Measurements from ENCODE around the gene FSIP1.

The FSIP1 gene

GRCh38 chr15:39778021-39778420, 4.6 kb downstream of the FSIP1 start:
- Histone ChIP-seq H3K4me1 (ENCODE audit: control insufficient read depth in 1 of 2, insufficient read depth in 2 of 2, low read length in 2 of 2) (no peaks in the 10 kb centered on the region), H4K12ac (ENCODE audit: low read depth, low read length) (no peak overlapping the region), H3K4ac (ENCODE audit: low read depth, low read length) (no peak overlapping the region), H2BK5ac (ENCODE audit: low read depth, low read length, poor library complexity) (no peak overlapping the region), H3K14ac (ENCODE audit: low read length) (no peak overlapping the region), H3K4me2 (ENCODE audit: low read length) (no peak overlapping the region), H3K18ac (ENCODE audit: low read length) (no peak overlapping the region), H3K27me3 (ENCODE audit: insufficient read depth, low read length) (no peaks in the 10 kb centered on the region), H3K9ac (ENCODE audit: low read length) (peak overlapping the region; percentile 65), H2AFZ (ENCODE audit: insufficient read depth, low read length, poor library complexity) (no peak overlapping the region), H3K79me1 (ENCODE audit: low read length) (peaks cover 2% of the 10 kb centered on the region), H2BK120ac (ENCODE audit: insufficient read depth, low read length, poor library complexity) (no peak overlapping the region), H3K23ac (ENCODE audit: low read length) (no peak overlapping the region), H3K36me3 (ENCODE audit: control insufficient read depth in 1 of 2, insufficient read depth in 2 of 2, low read length in 2 of 2) (no peaks in the 10 kb centered on the region), H4K8ac (ENCODE audit: low read depth, low read length) (no peak overlapping the region), H3K79me2 (ENCODE audit: control insufficient read depth, insufficient read depth, low read length, poor library complexity) (no peaks in the 10 kb centered on the region), H3K27ac (ENCODE audit: low read depth, low read length) (no peak overlapping the region), H2BK12ac (ENCODE audit: low read length) (no peak overlapping the region), H3K9me3 (ENCODE audit: insufficient read depth, low read depth, low read length) (peaks cover 2% of the 10 kb centered on the region), H3K4me3 (ENCODE audit: low read depth, low read length) (no peak overlapping the region), H4K91ac (ENCODE audit: low read depth, low read length) (no peak overlapping the region), H2AK5ac (ENCODE audit: low read length) (no peak overlapping the region)
- WGBS (ENCODE audit: extremely low coverage, insufficient coverage, insufficient read length), result no CpG with 5 or more reads among the region's 3 CpGs
- no peak for DNase-seq

DNA sequence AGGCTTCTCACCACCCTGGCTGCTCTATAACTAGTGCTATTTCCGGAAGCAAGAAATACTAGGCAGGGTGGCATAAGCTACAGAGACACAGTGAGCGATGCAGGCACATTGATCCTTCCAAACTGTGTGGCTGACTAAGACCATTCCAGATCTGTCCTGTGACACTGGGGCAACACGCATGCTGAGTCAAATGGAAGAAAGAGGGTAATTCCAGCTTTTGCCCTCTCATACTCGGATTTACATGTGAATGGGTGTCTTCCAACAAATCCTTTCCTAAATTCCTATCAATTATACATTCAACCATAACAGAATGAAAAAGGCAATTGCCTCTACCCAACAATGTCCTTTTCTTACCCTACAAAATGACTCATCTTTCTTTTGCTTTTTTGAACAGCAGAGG, 5.1 kb downstream of the FSIP1 start:
- no peak overlapping the region for H2AFZ ChIP-seq (ENCODE audit: insufficient read depth, low read length, poor library complexity)
- H2BK120ac ChIP-seq (ENCODE audit: insufficient read depth, low read length, poor library complexity), result no peak overlapping the region
- H4K12ac ChIP-seq (ENCODE audit: low read depth, low read length), result no peak overlapping the region
- no peaks in the 10 kb centered on the region for H3K79me2 ChIP-seq (ENCODE audit: control insufficient read depth, insufficient read depth, low read length, poor library complexity)
- H3K36me3 ChIP-seq (ENCODE audit: control insufficient read depth in 1 of 2, insufficient read depth in 2 of 2, low read length in 2 of 2), result no peaks in the 10 kb centered on the region
- H3K27ac ChIP-seq (ENCODE audit: low read depth, low read length), result no peak overlapping the region
- no peak overlapping the region for H3K4me2 ChIP-seq (ENCODE audit: low read length)
- H3K23ac ChIP-seq (ENCODE audit: low read length), result peak overlapping the region; percentile 25
- H4K91ac ChIP-seq (ENCODE audit: low read depth, low read length), result no peak overlapping the region
- DNase-seq, result no peak
- no peak overlapping the region for H3K4ac ChIP-seq (ENCODE audit: low read depth, low read length)
- H3K4me1 ChIP-seq (ENCODE audit: control insufficient read depth in 1 of 2, insufficient read depth in 2 of 2, low read length in 2 of 2), result no peaks in the 10 kb centered on the region
- H3K18ac ChIP-seq (ENCODE audit: low read length), result no peak overlapping the region
- no peak overlapping the region for H3K4me3 ChIP-seq (ENCODE audit: low read depth, low read length)
- H3K14ac ChIP-seq (ENCODE audit: low read length), result no peak overlapping the region
- H2AK5ac ChIP-seq (ENCODE audit: low read length), result no peak overlapping the region
- H2BK5ac ChIP-seq (ENCODE audit: low read depth, low read length, poor library complexity), result no peak overlapping the region
- H4K8ac ChIP-seq (ENCODE audit: low read depth, low read length), result no peak overlapping the region
- peaks cover 2% of the 10 kb centered on the region for H3K9me3 ChIP-seq (ENCODE audit: insufficient read depth, low read depth, low read length)
- no peaks in the 10 kb centered on the region for H3K27me3 ChIP-seq (ENCODE audit: insufficient read depth, low read length)
- no peak overlapping the region for H3K9ac ChIP-seq (ENCODE audit: low read length)
- no peak overlapping the region for H2BK12ac ChIP-seq (ENCODE audit: low read length)
- H3K79me1 ChIP-seq (ENCODE audit: low read length), result no peaks in the 10 kb centered on the region
- no CpG with 5 or more reads among the region's 4 CpGs for WGBS (ENCODE audit: extremely low coverage, insufficient coverage, insufficient read length)

DNA sequence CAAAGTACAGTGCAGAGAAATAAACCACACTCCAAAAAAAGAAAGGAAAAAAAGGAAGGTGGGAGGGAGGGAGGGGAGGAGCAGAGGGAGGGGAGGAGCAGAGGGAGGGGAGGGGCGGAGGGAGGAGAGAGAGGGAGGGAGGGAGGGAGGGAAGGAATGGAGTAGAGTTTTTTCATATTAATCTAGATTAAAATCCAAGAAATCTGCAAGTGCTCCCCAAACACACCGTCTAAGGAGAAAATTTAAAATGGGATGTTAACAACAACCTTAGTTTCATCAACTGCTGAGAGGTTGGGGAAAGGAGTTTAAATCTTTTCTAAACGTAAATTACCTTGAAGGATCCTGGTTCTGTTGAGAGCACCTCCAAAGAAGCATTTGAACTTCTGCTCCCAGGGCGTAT, 6.6 kb downstream of the FSIP1 start:
- H4K8ac ChIP-seq (ENCODE audit: low read depth, low read length), result no peak overlapping the region
- DNase-seq, result no peak
- H3K9ac ChIP-seq (ENCODE audit: low read length), result no peak overlapping the region
- no peak overlapping the region for H4K12ac ChIP-seq (ENCODE audit: low read depth, low read length)
- no peaks in the 10 kb centered on the region for H3K4me1 ChIP-seq (ENCODE audit: control insufficient read depth in 1 of 2, insufficient read depth in 2 of 2, low read length in 2 of 2)
- H2BK5ac ChIP-seq (ENCODE audit: low read depth, low read length, poor library complexity), result no peak overlapping the region
- no peak overlapping the region for H2AFZ ChIP-seq (ENCODE audit: insufficient read depth, low read length, poor library complexity)
- H3K14ac ChIP-seq (ENCODE audit: low read length), result no peak overlapping the region
- no peak overlapping the region for H2BK120ac ChIP-seq (ENCODE audit: insufficient read depth, low read length, poor library complexity)
- H3K27ac ChIP-seq (ENCODE audit: low read depth, low read length), result no peak overlapping the region
- H3K9me3 ChIP-seq (ENCODE audit: insufficient read depth, low read depth, low read length), result peaks cover 2% of the 10 kb centered on the region
- H2BK12ac ChIP-seq (ENCODE audit: low read length), result no peak overlapping the region
- no peak overlapping the region for H3K4me3 ChIP-seq (ENCODE audit: low read depth, low read length)
- no CpG with 5 or more reads among the region's 4 CpGs for WGBS (ENCODE audit: extremely low coverage, insufficient coverage, insufficient read length)
- no peak overlapping the region for H3K4ac ChIP-seq (ENCODE audit: low read depth, low read length)
- H3K79me1 ChIP-seq (ENCODE audit: low read length), result no peaks in the 10 kb centered on the region
- H4K91ac ChIP-seq (ENCODE audit: low read depth, low read length), result no peak overlapping the region
- no peaks in the 10 kb centered on the region for H3K36me3 ChIP-seq (ENCODE audit: control insufficient read depth in 1 of 2, insufficient read depth in 2 of 2, low read length in 2 of 2)
- no peak overlapping the region for H2AK5ac ChIP-seq (ENCODE audit: low read length)
- no peak overlapping the region for H3K4me2 ChIP-seq (ENCODE audit: low read length)
- H3K23ac ChIP-seq (ENCODE audit: low read length), result no peak overlapping the region
- H3K79me2 ChIP-seq (ENCODE audit: control insufficient read depth, insufficient read depth, low read length, poor library complexity), result no peaks in the 10 kb centered on the region
- no peaks in the 10 kb centered on the region for H3K27me3 ChIP-seq (ENCODE audit: insufficient read depth, low read length)
- no peak overlapping the region for H3K18ac ChIP-seq (ENCODE audit: low read length)

DNA sequence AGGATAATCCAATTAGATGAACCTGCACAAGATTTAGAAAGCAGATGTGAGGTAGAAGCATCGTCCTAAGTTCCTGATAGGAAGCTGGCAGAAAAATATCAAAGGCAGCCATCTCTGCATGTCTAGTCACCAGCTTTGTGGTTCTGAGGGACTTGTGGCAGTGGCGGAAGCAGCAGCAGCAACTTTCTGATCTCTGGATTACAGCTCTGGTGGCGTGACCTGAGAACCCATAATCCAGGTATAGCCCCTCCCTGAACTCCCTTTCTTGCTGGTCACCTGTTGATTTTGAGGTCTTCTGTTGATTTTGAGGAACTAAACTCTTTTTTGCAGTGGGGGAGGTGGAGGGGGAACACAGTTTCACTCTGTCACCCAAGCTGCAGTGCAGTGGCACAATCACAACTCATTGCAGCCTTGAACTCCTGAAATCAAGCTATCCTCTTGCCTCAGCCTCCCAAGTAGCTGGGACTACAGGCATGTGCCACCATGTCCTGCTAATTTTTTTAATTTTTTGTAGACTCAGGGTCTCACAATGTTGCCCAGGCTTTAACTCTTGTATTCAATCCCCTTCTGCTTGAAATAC, 7.9 kb downstream of the FSIP1 start:
- no peak overlapping the region for H3K14ac ChIP-seq (ENCODE audit: low read length)
- H4K8ac ChIP-seq (ENCODE audit: low read depth, low read length), result no peak overlapping the region
- H3K18ac ChIP-seq (ENCODE audit: low read length), result no peak overlapping the region
- no peaks in the 10 kb centered on the region for H3K36me3 ChIP-seq (ENCODE audit: control insufficient read depth in 1 of 2, insufficient read depth in 2 of 2, low read length in 2 of 2)
- H4K12ac ChIP-seq (ENCODE audit: low read depth, low read length), result no peak overlapping the region
- no peak overlapping the region for H2AFZ ChIP-seq (ENCODE audit: insufficient read depth, low read length, poor library complexity)
- H3K79me2 ChIP-seq (ENCODE audit: control insufficient read depth, insufficient read depth, low read length, poor library complexity), result no peaks in the 10 kb centered on the region
- WGBS (ENCODE audit: extremely low coverage, insufficient coverage, insufficient read length), result no CpG with 5 or more reads among the region's 3 CpGs
- H3K9ac ChIP-seq (ENCODE audit: low read length), result no peak overlapping the region
- H2AK5ac ChIP-seq (ENCODE audit: low read length), result no peak overlapping the region
- no peaks in the 10 kb centered on the region for H3K27me3 ChIP-seq (ENCODE audit: insufficient read depth, low read length)
- H3K79me1 ChIP-seq (ENCODE audit: low read length), result no peaks in the 10 kb centered on the region
- no peak overlapping the region for H3K4ac ChIP-seq (ENCODE audit: low read depth, low read length)
- no peak overlapping the region for H3K4me2 ChIP-seq (ENCODE audit: low read length)
- no peak overlapping the region for H3K27ac ChIP-seq (ENCODE audit: low read depth, low read length)
- no peak overlapping the region for H2BK120ac ChIP-seq (ENCODE audit: insufficient read depth, low read length, poor library complexity)
- no peak overlapping the region for H2BK5ac ChIP-seq (ENCODE audit: low read depth, low read length, poor library complexity)
- H3K4me3 ChIP-seq (ENCODE audit: low read depth, low read length), result no peak overlapping the region
- no peak overlapping the region for H3K23ac ChIP-seq (ENCODE audit: low read length)
- no peak for DNase-seq
- H4K91ac ChIP-seq (ENCODE audit: low read depth, low read length), result no peak overlapping the region
- peaks cover 2% of the 10 kb centered on the region for H3K9me3 ChIP-seq (ENCODE audit: insufficient read depth, low read depth, low read length)
- no peaks in the 10 kb centered on the region for H3K4me1 ChIP-seq (ENCODE audit: control insufficient read depth in 1 of 2, insufficient read depth in 2 of 2, low read length in 2 of 2)
- no peak overlapping the region for H2BK12ac ChIP-seq (ENCODE audit: low read length)
